SK-N-SH (cell line): ENCODE measurements around the gene INAVA.

ENCODE experiments used
- EP300 ChIP-seq, 2 experiments: IDR thresholded peaks; 2 replicates each; pipeline versions ENCODE4 v1.4.0 to v1.6.1; 2012; ENCODE audit warnings: borderline replicate concordance in 1 of 2, low read depth in 1 of 2, low read length in 1 of 2
- MXI1 ChIP-seq: IDR thresholded peaks from 2 replicates; pipeline ENCODE4 v1.6.1; 2012; ENCODE audit warnings: mild to moderate bottlenecking, low read depth, low read length, improper control_type of control experiment
- RAD21 ChIP-seq: IDR thresholded peaks from 2 replicates; pipeline ENCODE4 v1.6.1; 2012; ENCODE audit warnings: mild to moderate bottlenecking, low read length
- TF ChIP-seq, protein P1 (sequence below): IDR thresholded peaks from 2 replicates; pipeline ENCODE4 v1.4.0; 2012; ENCODE audit warnings: low read depth, borderline replicate concordance
- TF ChIP-seq, protein P2 (sequence below): fragments of 200-600 bp; sonication (generic); IDR thresholded peaks from 2 replicates; pipeline ENCODE4 v1.6.1; 2017; ENCODE audit warnings: antibody characterized with exemption, mild to moderate bottlenecking, moderate library complexity

DNA sequence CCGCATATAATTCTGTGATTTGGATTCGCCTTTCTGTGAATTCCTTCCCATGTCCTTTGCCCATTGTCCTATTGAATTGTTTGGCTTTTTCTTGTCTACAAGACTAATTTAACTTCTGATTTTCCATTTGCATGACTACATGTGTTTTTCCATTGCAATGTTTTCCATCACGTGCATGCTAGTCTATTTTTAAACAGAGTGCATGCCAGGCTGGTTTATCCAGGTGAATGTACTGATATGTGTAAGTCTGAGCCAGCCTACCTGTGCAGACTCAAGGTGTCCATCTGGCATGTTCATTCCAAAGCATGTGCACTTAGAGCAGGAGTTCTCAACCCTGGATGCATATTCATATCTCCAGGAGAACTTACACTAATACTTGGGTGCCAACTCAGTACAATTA, 59.7 kb downstream of the INAVA start:
- TF ChIP-seq EP300 (IDR thresholded peaks at IDR 0.05; ENCODE audit: borderline replicate concordance in 1 of 2, low read depth in 1 of 2, low read length in 1 of 2) (no peak), MXI1 (no peak), RAD21 (no peak)
- TF ChIP-seq, protein P1, sequence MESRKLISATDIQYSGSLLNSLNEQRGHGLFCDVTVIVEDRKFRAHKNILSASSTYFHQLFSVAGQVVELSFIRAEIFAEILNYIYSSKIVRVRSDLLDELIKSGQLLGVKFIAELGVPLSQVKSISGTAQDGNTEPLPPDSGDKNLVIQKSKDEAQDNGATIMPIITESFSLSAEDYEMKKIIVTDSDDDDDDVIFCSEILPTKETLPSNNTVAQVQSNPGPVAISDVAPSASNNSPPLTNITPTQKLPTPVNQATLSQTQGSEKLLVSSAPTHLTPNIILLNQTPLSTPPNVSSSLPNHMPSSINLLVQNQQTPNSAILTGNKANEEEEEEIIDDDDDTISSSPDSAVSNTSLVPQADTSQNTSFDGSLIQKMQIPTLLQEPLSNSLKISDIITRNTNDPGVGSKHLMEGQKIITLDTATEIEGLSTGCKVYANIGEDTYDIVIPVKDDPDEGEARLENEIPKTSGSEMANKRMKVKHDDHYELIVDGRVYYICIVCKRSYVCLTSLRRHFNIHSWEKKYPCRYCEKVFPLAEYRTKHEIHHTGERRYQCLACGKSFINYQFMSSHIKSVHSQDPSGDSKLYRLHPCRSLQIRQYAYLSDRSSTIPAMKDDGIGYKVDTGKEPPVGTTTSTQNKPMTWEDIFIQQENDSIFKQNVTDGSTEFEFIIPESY, result no peak
- TF ChIP-seq, protein P2, sequence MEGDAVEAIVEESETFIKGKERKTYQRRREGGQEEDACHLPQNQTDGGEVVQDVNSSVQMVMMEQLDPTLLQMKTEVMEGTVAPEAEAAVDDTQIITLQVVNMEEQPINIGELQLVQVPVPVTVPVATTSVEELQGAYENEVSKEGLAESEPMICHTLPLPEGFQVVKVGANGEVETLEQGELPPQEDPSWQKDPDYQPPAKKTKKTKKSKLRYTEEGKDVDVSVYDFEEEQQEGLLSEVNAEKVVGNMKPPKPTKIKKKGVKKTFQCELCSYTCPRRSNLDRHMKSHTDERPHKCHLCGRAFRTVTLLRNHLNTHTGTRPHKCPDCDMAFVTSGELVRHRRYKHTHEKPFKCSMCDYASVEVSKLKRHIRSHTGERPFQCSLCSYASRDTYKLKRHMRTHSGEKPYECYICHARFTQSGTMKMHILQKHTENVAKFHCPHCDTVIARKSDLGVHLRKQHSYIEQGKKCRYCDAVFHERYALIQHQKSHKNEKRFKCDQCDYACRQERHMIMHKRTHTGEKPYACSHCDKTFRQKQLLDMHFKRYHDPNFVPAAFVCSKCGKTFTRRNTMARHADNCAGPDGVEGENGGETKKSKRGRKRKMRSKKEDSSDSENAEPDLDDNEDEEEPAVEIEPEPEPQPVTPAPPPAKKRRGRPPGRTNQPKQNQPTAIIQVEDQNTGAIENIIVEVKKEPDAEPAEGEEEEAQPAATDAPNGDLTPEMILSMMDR, result no peak
